ENCODE results near the gene RMC1. TPM values are rescaled to one million over a fixed set of nuclear protein-coding genes. Genes with fewer than 3 reads are reported as not detected.

The RMC1 gene
- total RNA-seq, 1 donor from 2014 or later, result 26.1 TPM

- no peak for DNase-seq (ENCODE audit: extremely low read depth, low read depth, low spot score)
These were observed 26.3 kb downstream of the RMC1 start for GRCh38 chr18:23529604-23530003.

DNA sequence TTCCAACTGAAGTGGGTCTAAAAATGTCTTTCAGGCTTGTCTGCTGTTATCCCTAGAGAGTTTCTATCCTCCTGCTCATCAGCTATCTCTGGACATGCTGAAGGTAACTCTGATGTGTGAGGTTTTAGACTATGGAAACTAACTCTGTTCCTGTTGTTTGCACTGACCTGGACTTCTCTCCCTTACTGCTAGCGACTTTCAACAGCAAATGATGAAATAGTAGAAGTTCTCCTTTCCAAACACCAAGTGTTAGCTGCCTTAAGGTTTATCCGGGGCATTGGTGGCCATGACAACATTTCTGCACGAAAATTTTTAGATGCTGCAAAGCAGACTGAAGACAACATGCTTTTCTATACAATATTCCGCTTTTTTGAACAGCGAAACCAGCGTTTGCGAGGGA lies 26.9 kb downstream of the RMC1 start:
- DNase-seq (ENCODE audit: extremely low read depth, low read depth, low spot score), result no peak

DNA sequence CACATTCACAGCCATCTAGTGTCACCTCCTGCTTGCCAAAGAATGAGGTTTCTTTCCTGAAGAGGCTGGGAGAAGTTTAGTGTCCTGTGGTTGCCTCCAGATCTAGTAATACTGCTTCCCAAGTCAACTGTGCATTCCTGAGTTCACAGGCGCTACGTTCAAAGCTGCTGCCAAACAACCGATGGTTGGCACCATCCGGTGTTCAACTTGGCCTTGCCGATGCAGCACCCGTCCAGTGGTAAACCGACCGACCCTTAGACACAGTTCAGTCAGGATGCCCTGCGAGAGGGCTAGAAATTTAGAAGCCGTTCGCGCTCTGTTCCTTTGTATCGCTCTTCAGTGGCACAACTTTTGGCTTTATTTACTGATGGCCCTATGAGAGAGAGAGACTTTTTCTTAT lies 28.6 kb downstream of the RMC1 start:
- no peak for DNase-seq (ENCODE audit: extremely low read depth, low read depth, low spot score)

DNA sequence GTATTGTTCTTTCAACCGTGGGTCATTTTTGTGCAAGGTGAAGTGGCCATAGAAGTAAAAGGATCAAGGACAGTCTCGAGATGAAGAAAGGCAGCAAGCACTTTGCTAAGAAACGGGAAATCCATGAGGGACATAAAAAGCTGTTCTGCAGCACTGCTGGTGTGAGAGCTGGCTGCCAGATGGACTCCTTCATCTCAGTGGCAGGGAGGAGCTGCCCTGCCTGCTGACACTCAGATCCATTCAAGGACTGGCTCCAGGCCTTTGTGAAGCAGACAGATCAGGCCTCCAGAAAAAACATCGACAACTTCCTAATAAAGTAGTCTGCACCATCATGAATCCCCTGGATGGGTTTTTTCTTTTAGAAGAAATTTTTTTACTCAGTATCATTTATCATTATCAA lies 29.5 kb downstream of the RMC1 start:
- no peak for DNase-seq (ENCODE audit: extremely low read depth, low read depth, low spot score)

GRCh38 chr18:23534276-23534675 lies 31.0 kb downstream of the RMC1 start:
- DNase-seq (ENCODE audit: extremely low read depth, low read depth, low spot score), result no peak

DNA sequence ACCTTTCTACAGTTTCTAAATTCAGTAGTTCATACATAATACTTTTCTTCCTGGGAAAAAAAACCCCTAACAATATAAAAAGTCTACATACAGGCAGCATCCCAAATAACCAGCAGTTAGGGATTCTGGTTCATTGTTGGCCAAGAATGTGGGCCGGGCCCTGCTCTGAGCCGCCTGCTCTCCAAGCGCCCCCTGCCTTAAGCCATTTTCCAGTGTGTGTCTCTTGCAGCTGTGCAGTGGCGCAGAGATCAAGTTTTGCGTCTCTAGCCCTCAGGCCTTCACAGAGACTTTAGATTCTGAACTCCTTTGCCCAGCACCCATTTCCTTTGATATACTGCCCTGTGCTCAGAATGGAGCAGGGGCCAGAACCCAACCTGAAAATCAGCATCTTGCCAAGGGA lies 32.9 kb downstream of the RMC1 start:
- no peak for DNase-seq (ENCODE audit: extremely low read depth, low read depth, low spot score)

GRCh38 chr18:23537274-23537673 lies 34.0 kb downstream of the RMC1 start:
- DNase-seq (ENCODE audit: extremely low read depth, low read depth, low spot score), result no peak

GRCh38 chr18:23538001-23538400 lies 34.7 kb downstream of the RMC1 start:
- no peak for DNase-seq (ENCODE audit: extremely low read depth, low read depth, low spot score)

GRCh38 chr18:23538870-23539269 lies 35.6 kb downstream of the RMC1 start:
- DNase-seq (ENCODE audit: extremely low read depth, low read depth, low spot score), result no peak

DNA sequence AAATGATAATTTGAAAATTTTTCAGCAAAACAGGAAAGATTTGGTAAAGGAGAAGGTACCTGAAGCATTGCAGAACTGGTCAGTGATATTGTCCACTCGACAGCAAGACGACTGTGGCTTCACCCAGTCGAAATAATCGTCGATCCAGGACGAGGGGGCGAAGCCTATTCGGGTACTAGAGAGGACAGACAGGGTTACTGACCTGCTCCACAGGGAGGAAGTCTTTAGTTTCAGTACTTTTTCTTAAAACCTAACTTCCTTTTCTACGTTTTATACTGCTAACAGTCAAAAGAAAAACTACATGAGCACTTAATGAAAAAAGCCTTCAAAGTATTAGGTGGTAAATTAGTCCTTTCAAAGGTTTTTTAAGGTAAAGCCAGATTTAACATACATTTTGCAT lies 36.0 kb downstream of the RMC1 start:
- no peak for DNase-seq (ENCODE audit: extremely low read depth, low read depth, low spot score)

GRCh38 chr18:23539911-23540525 lies 36.7 kb downstream of the RMC1 start:
- no peak for DNase-seq (ENCODE audit: extremely low read depth, low read depth, low spot score)

DNA sequence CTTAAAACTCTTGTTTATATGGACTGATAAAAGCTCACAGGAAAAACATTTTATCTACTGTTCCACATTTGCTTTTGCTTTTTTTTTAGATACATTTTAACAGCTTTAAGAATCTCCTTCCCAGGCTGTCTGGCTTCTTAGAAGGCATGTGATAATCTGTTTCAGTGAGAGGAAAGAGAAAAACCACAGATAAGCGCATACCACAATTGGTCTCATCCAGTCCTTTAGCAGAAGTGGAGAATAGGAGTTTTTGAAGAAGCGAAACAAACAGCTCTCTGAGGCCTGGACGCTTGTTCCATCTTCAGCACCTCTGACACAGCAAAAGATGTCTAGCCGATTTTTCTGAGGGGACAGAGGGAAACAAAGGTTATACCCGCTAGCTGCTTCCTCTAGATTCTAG lies 37.6 kb downstream of the RMC1 start:
- no peak for DNase-seq (ENCODE audit: extremely low read depth, low read depth, low spot score)

GRCh38 chr18:23541349-23542093 lies 38.2 kb downstream of the RMC1 start:
- no peak for DNase-seq (ENCODE audit: extremely low read depth, low read depth, low spot score)

- no peak for DNase-seq (ENCODE audit: extremely low read depth, low read depth, low spot score)
These were observed 39.1 kb downstream of the RMC1 start for GRCh38 chr18:23542461-23542860.

- no peak for DNase-seq (ENCODE audit: extremely low read depth, low read depth, low spot score)
These were observed 42.0 kb downstream of the RMC1 start for GRCh38 chr18:23545247-23545789.

DNA sequence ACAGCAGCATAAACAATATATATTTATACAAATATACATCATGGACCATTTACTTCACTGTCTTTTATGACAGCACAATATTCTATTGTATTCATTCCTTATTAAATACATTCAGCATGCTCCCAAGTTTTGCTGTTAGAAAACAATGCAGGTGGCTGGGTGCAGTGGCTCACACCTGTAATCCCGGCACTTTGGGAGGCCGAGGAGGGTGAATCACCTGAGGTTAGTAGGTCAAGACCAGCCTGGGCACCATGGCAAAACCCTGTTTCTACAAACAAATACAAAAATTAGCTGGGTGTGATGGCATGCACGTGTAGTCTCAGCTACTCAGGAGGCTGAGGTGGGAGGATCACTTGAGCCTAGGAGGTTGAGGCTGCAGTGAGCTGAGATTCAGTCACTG lies 44.0 kb downstream of the RMC1 start:
- DNase-seq (ENCODE audit: extremely low read depth, low read depth, low spot score), result no peak

- no peak for DNase-seq (ENCODE audit: extremely low read depth, low read depth, low spot score)
These were observed 44.5 kb downstream of the RMC1 start for GRCh38 chr18:23547846-23548245.

DNA sequence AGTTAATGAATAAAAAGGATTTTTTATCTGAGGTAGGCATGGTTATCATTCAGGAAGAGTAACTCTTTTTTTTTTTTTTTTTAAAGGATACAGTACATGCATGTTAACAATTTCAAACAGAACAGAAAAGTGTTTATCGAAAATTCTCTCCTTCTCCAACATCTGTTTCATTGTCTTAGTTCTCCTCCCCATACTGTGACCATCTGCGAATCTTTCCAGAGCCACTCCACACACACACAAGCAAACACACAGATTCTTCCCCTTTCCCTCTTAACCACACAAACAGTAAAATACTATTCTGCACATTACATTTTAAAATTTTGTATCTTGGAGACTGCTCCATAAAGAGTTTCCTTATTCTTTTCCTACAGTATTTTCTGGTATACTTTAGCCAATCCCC lies 45.0 kb downstream of the RMC1 start:
- DNase-seq (ENCODE audit: extremely low read depth, low read depth, low spot score), result no peak

DNA sequence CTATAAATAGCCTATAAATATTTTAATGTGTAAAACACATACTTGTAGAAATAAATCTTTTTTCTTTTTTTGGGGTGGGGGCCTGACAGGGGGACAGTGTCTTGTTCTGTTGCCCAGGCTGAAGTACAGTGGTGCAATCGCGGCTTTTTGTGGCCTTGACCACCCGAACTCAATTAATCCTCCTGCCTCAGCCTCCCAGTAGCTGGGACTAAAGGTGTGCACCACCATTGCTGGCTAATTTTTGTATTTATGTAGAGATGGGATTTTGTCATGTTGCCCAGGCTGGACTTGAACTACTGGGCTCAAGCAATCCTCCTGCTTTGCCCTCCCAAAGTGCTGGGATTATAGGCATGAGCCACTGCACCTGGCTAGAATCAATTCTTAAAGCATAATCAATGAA lies 45.4 kb downstream of the RMC1 start:
- DNase-seq (ENCODE audit: extremely low read depth, low read depth, low spot score), result no peak

DNA sequence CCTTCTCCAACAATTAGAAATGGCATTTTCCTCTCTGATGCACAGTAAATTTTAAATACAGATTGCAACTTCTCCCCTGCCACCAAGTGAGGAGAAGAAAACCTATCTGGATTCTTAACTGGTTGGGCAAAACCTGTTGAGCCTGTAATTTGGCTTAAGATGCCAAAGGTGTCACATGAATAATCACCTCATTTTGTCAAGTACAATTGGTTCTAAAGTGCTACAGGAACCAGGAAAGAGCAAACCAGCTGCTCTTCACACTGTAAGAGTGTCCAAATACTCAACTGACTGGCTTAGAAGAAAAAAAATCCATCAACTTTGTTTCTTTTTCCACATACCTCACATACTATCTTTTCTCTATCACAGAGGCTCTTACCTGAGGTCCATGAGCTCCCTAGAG lies 47.6 kb downstream of the RMC1 start:
- no peak for DNase-seq (ENCODE audit: extremely low read depth, low read depth, low spot score)

GRCh38 chr18:23551978-23552377 lies 48.7 kb downstream of the RMC1 start:
- no peak for DNase-seq (ENCODE audit: extremely low read depth, low read depth, low spot score)

DNA sequence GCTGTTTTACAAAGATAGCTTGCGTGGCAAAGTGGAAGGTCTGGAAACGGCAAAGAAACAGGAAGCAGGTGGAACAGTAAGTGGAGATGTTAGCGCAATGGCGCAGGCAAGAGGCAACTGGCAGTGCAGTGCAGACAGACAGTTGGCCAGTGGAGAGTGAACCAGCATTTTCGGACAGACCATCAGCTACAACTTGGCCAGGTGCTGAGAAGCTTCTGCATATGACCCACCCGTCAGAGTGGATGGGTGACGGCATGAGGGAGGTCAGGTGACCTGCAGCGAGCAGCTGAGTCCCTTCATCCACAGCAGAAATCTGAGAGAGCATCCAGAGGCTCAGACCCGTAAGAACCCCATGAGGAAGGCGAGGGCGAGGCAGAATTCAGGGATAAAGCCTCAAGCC lies 49.2 kb downstream of the RMC1 start:
- DNase-seq (ENCODE audit: extremely low read depth, low read depth, low spot score), result no peak

Data from glomerular endothelial cell (primary cell).